GM19099 (cell line): ENCODE data around the gene ZNF467.

Source experiments
- POLR2A ChIP-seq: IDR thresholded peaks from 3 replicates; pipeline ENCODE4 v1.6.1; 2011; ENCODE audit warnings: low read depth; ENCODE audit not compliant: insufficient read length; ENCODE audit errors: extremely low read depth

The ZNF467 gene

GRCh38 chr7:149735779-149736477 lies 37.5 kb downstream of the ZNF467 start:
- no peak for TF ChIP-seq POLR2A

- no peak for TF ChIP-seq POLR2A
Measured at GRCh38 chr7:149735181-149735602, 38.2 kb downstream of the ZNF467 start.

DNA sequence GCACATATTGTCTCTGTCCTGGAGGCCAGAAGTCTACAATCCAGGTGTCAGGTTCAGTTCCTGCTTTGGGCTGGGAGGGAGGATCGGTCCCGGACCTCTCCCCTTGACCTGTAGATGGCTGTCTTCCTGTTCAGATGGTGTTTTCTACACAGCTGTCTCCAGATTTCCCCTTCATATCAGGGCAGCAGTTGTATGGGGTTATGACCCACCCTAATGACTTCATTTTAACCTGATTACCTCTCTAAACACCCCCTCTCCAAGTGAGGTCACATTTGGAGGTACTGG lies 38.7 kb downstream of the ZNF467 start:
- TF ChIP-seq POLR2A, result no peak

DNA sequence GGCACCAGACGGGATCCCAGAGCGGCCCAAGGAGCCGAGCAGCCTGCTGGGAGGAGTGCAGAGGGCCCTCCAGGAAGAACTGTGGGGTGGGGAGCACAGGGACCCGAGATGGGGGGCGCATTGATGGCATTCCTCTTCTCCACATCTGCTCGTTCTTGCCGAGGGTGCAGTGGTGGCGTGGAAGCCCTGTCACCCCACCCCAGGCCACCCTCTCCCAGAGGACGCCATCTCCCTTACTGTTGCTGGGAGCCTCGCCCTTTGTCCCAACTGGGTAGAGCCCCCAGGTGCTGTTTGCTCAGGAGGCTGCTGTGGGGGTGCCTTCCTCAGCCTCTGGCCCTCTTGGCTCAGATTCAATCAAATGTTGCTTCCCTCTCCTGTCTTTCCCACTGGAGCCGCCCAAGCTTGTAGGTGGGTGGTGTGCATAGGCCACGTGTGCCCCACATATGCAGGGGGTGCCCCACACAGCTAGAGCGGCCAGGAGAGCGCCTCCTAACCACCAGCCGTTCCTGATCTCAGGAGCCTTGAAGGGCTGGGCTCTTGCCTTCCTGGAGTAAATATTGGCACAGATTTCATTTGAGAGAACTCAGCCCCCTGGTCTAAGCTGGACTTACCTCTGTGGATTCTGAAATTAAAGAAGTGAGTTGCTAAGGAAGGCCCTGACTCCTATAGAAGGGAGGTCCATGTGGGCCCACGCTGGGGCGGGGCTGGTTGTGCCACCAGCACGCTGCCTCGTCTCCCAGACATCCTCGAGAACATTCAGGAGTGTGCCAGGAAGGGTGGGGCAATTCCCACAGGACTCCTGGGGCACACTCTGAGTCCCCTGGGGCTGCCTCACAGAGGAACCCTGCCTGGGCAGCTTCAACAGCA lies 39.2 kb downstream of the ZNF467 start:
- no peak for TF ChIP-seq POLR2A

- TF ChIP-seq POLR2A, result no peak
Measured at GRCh38 chr7:149733131-149733923, 40.1 kb downstream of the ZNF467 start.

- no peak for TF ChIP-seq POLR2A
Measured at GRCh38 chr7:149732611-149733010, 40.8 kb downstream of the ZNF467 start.

- no peak for TF ChIP-seq POLR2A
Measured at GRCh38 chr7:149732111-149732561, 41.3 kb downstream of the ZNF467 start.

- no peak for TF ChIP-seq POLR2A
Measured at GRCh38 chr7:149731207-149731955, 42.0 kb downstream of the ZNF467 start.

- no peak for TF ChIP-seq POLR2A
Measured at GRCh38 chr7:149729983-149730801, 43.2 kb downstream of the ZNF467 start.

GRCh38 chr7:149729586-149729982 lies 43.8 kb downstream of the ZNF467 start:
- no peak for TF ChIP-seq POLR2A

- TF ChIP-seq POLR2A, result no peak
Measured at GRCh38 chr7:149728491-149729375, 44.7 kb downstream of the ZNF467 start.

DNA sequence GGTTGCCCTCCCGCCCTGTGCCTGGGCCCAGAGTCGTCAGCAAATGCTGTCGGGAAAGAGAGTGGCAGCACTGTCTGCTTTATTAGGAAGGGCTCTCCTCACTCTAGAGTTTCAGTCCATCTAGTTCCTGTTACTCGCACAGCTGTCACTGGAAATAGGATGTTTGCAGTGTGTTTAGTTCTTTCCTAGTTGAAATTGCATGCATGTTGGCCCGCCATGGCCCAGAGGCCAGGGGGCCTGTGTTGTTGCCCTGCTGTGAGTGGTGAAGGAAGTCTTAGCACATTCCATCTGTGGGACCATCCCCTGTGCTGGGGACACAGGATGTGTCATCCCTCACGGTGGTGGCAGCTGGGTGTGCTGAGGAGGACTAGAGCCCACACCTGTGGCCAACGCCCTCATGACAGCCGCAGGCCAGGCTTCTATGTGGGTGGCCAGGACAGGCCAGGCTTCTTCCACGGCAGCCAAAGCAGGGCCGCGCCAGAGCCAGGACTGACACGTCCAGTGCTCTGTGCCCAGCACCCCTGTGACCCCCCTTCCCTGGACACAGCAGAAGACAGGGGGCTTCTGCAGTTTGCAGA lies 45.4 kb downstream of the ZNF467 start:
- TF ChIP-seq POLR2A, result no peak
